A549 (cell line): ENCODE data around the gene MGAT3.

Source experiments
- CEBPB ChIP-seq, 2 experiments: fragments of >200 bp in 1 of 2; sonication (Bioruptor Twin) in 1 of 2; formaldehyde crosslinking in 1 of 2; IDR thresholded peaks; 2 replicates each; pipeline ENCODE4 v1.6.1; 2012 to 2016
- CHD2 ChIP-seq: fragments of 150-350 bp; IDR thresholded peaks from 2 replicates; pipeline ENCODE4 v1.6.1; 2014; ENCODE audit warnings: low read length; ENCODE audit not compliant: partially characterized antibody
- MYC ChIP-seq: IDR thresholded peaks from 2 replicates; pipeline ENCODE4 v1.6.1; 2012; ENCODE audit warnings: mild to moderate bottlenecking, inconsistent platforms, low read length, improper control_type of control experiment, borderline replicate concordance
- POLR2A ChIP-seq: IDR thresholded peaks from 2 replicates; pipeline ENCODE4 v1.6.1; 2012; ENCODE audit warnings: mild to moderate bottlenecking, low read length
- RAD21 ChIP-seq, 2 experiments: fragments of >200 bp in 1 of 2; sonication (Bioruptor Twin) in 1 of 2; formaldehyde crosslinking in 1 of 2; IDR thresholded peaks in 1 of 2; conservative IDR thresholded peaks in 1 of 2; 2 replicates in 1 of 2; 3 replicates in 1 of 2; pipeline ENCODE4 v1.6.1; 2012 to 2018; ENCODE audit warnings: inconsistent platforms in 1 of 2
- RFX5 ChIP-seq: fragments of 450-650 bp; IDR thresholded peaks from 2 replicates; pipeline ENCODE4 v1.7.1; 2014; ENCODE audit warnings: antibody characterized with exemption, mild to moderate bottlenecking, moderate library complexity
- ZFP36 ChIP-seq: fragments of 450-650 bp; IDR thresholded peaks from 2 replicates; pipeline ENCODE4 v1.6.1; 2014; ENCODE audit warnings: borderline replicate concordance; ENCODE audit not compliant: partially characterized antibody
- TF ChIP-seq, protein P1 (sequence below): fragments of >200 bp; sonication (Bioruptor Twin); formaldehyde crosslinking; IDR thresholded peaks from 3 replicates; pipeline ENCODE4 v1.5.1; 2016

- TF ChIP-seq RAD21 (conservative IDR thresholded peaks at IDR 0.05 in 1 of 2, IDR thresholded peaks at IDR 0.05 in 1 of 2) (peak; percentile 76 to 77), POLR2A (no peak), ZFP36 (no peak), MYC (no peak), CHD2 (no peak), CEBPB (IDR thresholded peaks at IDR 0.05) (peak in 1 of 2 experiments; percentile 22; a peak in 1 of 4 replicates), RFX5 (peak; percentile 76)
- TF ChIP-seq, protein P1, sequence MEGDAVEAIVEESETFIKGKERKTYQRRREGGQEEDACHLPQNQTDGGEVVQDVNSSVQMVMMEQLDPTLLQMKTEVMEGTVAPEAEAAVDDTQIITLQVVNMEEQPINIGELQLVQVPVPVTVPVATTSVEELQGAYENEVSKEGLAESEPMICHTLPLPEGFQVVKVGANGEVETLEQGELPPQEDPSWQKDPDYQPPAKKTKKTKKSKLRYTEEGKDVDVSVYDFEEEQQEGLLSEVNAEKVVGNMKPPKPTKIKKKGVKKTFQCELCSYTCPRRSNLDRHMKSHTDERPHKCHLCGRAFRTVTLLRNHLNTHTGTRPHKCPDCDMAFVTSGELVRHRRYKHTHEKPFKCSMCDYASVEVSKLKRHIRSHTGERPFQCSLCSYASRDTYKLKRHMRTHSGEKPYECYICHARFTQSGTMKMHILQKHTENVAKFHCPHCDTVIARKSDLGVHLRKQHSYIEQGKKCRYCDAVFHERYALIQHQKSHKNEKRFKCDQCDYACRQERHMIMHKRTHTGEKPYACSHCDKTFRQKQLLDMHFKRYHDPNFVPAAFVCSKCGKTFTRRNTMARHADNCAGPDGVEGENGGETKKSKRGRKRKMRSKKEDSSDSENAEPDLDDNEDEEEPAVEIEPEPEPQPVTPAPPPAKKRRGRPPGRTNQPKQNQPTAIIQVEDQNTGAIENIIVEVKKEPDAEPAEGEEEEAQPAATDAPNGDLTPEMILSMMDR = peak; percentile 75
These were observed 72.1 kb downstream of the MGAT3 start for GRCh38 chr22:39528681-39529486.
